ENCODE results near the gene NPPC. TPM values are rescaled to one million over a fixed set of nuclear protein-coding genes. Genes with fewer than 3 reads are reported as not detected.
"Not testable (repeated sequence)": the region's sequence is repeated elsewhere in the genome, so short reads cannot be mapped to it uniquely, and the experiment has no call there.

NPPC gene
- total RNA-seq, 4 donors from 2014 or later, result not detected

DNA sequence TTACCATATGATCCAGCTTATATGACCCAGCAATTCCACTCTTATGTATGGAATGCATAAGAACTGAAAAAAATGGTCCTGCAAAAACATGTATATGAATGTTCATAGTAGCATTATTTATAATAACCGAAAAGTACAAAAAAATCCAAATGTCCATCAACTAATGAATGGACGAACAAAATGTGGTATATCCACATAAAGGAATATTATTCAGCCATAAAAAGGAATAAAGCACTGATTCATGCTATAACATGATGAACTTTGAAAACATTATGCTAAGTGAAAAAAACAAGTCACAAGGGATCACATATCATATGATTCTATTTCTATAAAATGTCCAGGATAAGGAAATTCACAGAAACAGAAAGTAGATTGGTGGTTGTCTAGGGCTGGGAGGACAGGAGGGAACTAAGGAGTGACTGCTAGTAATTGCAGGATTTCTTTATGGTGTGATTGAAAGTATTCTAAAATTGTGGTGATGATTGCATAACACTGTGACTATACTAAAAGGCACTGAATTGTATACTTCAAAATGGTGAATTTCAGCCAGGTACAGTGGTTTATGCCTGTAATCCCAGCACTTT lies 25.3 kb upstream of the NPPC start:
- WGBS, 2 donors, result 90 to 95% methylated on average over 2 of the region's 2 CpGs
- no peak overlapping the region for H3K4me3 ChIP-seq (ENCODE audit: low read depth, poor library complexity, severe bottlenecking)
- no peak for DNase-seq (ENCODE audit: low spot score in 2 of 2)
- intact Hi-C loops (cut with DNase I; ENCODE audit: low total_unique reads), result no loop called here
- no peak for TF ChIP-seq POLR2A (IDR thresholded peaks at IDR 0.05)
- TF ChIP-seq, protein P1, sequence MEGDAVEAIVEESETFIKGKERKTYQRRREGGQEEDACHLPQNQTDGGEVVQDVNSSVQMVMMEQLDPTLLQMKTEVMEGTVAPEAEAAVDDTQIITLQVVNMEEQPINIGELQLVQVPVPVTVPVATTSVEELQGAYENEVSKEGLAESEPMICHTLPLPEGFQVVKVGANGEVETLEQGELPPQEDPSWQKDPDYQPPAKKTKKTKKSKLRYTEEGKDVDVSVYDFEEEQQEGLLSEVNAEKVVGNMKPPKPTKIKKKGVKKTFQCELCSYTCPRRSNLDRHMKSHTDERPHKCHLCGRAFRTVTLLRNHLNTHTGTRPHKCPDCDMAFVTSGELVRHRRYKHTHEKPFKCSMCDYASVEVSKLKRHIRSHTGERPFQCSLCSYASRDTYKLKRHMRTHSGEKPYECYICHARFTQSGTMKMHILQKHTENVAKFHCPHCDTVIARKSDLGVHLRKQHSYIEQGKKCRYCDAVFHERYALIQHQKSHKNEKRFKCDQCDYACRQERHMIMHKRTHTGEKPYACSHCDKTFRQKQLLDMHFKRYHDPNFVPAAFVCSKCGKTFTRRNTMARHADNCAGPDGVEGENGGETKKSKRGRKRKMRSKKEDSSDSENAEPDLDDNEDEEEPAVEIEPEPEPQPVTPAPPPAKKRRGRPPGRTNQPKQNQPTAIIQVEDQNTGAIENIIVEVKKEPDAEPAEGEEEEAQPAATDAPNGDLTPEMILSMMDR (IDR thresholded peaks at IDR 0.05), result no peak

DNA sequence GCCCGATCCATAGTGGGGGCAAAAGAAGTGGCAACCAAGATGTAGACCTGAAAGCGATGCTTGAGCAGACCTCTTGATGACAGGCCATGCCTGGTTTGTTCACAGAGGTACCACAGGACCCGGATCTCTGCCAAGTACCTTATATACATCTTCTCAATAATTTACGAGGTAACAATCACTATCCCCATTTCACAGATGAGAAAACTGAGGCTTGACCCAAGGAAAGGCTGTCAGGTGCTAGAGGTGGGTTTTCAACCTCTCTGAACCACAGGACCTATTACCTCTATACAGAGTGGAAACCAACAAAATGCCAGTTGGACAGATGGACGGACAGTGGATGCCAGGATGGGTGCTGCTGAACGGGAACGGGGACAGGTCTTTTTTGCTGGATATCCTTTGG lies 21.5 kb upstream of the NPPC start:
- TF ChIP-seq POLR2A (IDR thresholded peaks at IDR 0.05), result no peak
- TF ChIP-seq, protein P1 (IDR thresholded peaks at IDR 0.05), result no peak
- intact Hi-C loops (cut with DNase I; ENCODE audit: low total_unique reads), result no loop called here
- peak in 1 of 2 donors; percentile 34 for DNase-seq (ENCODE audit: low spot score in 2 of 2)
- H3K4me3 ChIP-seq (ENCODE audit: low read depth, poor library complexity, severe bottlenecking), result no peak overlapping the region
- 90 to 93% methylated on average over 7 of the region's 7 CpGs for WGBS, 2 donors

DNA sequence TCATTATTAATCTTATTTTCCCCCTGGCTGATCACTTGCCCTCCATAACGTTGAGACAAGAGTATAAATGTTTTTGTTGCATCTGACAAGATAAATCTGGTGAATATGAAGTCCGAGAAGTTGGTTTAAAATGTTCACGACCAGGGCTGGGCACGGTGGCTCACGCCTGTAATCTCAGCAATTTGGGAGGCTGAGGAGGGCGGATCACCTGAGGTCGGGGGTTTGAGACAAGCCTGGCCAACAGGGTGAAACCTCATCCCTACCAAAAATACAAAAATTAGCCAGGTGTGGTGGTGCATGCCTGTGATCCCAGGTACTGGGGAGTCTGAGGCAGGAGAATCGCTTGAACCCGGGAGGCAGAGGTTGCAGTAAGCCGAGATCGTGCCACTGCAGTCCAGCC lies 20.9 kb upstream of the NPPC start:
- DNase-seq (ENCODE audit: low spot score in 2 of 2), result peak in 1 of 2 donors; percentile 52
- H3K4me3 ChIP-seq (ENCODE audit: low read depth, poor library complexity, severe bottlenecking); intact Hi-C loops (cut with DNase I; ENCODE audit: low total_unique reads): not testable (repeated sequence)
- 84 to 91% methylated on average over 11 of the region's 11 CpGs for WGBS, 2 donors

DNA sequence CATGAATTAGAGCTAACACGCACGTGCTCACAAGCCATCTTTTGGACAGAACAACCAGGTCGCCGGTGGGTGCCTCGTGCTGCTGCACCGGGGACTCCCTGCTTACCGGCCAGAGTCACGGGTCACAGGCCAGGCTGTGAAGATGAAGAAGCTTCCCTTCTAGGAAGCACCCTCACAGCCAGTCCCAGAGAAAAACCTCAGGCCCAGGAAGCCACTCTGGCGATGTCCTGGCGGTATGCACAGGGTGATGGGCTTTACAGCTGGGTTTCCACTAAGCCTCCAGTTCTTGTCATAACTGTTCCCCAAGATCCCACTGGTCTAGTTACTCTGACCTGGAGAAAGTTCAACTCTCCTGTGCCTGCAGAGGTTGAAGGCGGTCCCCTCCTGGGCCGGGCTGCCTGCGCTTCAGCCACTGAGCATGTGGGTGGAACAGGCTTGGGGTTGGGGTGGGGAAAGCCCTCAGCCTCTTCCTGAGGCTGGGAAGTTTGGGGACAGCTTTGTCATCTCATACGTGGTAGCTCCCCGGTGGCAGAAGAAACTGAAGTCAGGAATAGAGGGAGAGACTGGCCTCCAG lies 20.1 kb upstream of the NPPC start:
- TF ChIP-seq, protein P1 (IDR thresholded peaks at IDR 0.05), result no peak
- no peak for TF ChIP-seq POLR2A (IDR thresholded peaks at IDR 0.05)
- WGBS, 2 donors, result 87 to 88% methylated on average over 15 of the region's 15 CpGs
- intact Hi-C loops (cut with DNase I; ENCODE audit: low total_unique reads), result no loop called here
- peak in 1 of 2 donors; percentile 79 for DNase-seq (ENCODE audit: low spot score in 2 of 2)
- H3K4me3 ChIP-seq (ENCODE audit: low read depth, poor library complexity, severe bottlenecking), result no peak overlapping the region

DNA sequence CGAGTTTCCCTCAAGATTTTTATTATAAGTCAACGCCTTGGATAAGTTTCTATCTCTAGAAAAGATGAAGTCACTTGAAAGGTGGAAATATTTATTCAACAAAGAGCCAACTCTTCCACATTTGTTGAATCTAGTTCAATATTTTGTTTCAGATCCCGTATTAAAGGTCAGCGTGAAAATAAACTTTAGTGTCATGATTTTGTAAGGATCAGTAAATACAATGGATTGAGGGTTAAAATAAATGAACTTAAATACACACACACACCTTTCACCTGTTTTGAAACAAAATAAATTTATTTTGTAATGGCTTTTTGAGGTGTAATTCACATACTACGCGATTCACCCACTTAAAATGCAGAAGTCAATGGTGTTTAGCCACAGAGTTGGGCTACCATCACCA lies 16.0 kb upstream of the NPPC start:
- intact Hi-C loops (cut with DNase I; ENCODE audit: low total_unique reads), result no loop called here
- TF ChIP-seq, protein P1 (IDR thresholded peaks at IDR 0.05), result no peak
- TF ChIP-seq POLR2A (IDR thresholded peaks at IDR 0.05), result no peak
- H3K4me3 ChIP-seq (ENCODE audit: low read depth, poor library complexity, severe bottlenecking), result no peak overlapping the region
- DNase-seq (ENCODE audit: low spot score in 2 of 2), result no peak
- WGBS, 2 donors, result 91 to 92% methylated on average over 6 of the region's 6 CpGs

DNA sequence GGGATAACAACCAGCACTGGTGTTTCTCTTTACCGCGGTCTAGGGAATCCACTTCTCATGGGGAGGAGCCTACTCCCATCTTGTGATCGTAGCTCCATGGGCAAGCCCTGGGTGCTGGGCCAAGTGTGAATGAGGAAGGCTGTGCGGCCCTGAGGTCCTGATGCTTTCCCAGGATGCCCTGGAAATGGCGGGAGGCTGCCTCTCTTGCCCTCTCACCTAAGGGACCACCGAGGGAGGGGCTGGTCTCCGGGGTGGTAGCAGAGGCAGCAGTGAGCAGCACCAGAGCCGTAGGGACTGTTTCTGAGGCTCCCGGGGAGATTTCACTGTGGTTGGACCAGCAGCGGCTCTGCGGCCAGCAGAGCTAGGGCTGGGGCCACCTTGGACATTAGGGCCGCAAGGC lies 15.5 kb upstream of the NPPC start:
- no peak overlapping the region for H3K4me3 ChIP-seq (ENCODE audit: low read depth, poor library complexity, severe bottlenecking)
- intact Hi-C loops (cut with DNase I; ENCODE audit: low total_unique reads), result no loop called here
- TF ChIP-seq, protein P1 (IDR thresholded peaks at IDR 0.05), result no peak
- TF ChIP-seq POLR2A (IDR thresholded peaks at IDR 0.05), result no peak
- 86 to 90% methylated on average over 12 of the region's 12 CpGs for WGBS, 2 donors
- DNase-seq (ENCODE audit: low spot score in 2 of 2), result peak in 1 of 2 donors; percentile 70

Measured in lower leg skin (tissue), 4 donors.